Neural cell (in vitro differentiated cells): ENCODE results near the gene TMEM115. TPM values are rescaled to one million over a fixed set of nuclear protein-coding genes. Genes with fewer than 3 reads are reported as not detected.
A peak's percentile ranks its signal among the peaks of the same experiment; 100 is the strongest.

Experiments
- H2AFZ ChIP-seq: fragments of 200-600, 300-800 bp; sonication (generic), shearing (Covaris generic); 2 replicates; pipeline ENCODE4 v1.6.0; 2014; ENCODE audit warnings: low read depth, mild to moderate bottlenecking, antibody characterized with exemption, low read length, moderate library complexity
- H3F3A ChIP-seq: fragments of 200-600 bp; shearing (Covaris generic); 2 replicates; pipeline ENCODE4 v1.6.1; 2016; ENCODE audit warnings: mild to moderate bottlenecking, moderate library complexity, mixed read lengths, antibody characterized with exemption, low read length; ENCODE audit not compliant: insufficient read depth, poor library complexity, severe bottlenecking
- H3K27ac ChIP-seq: fragments of 200-600, 300-800 bp; sonication (generic), shearing (Covaris generic); 2 replicates; pipeline ENCODE4 v1.5.1; 2014; ENCODE audit warnings: mild to moderate bottlenecking, low read length, moderate library complexity
- H3K27me3 ChIP-seq: fragments of 300-800, 200-600 bp; sonication (generic), shearing (Covaris generic); 2 replicates; pipeline ENCODE4 v1.6.0; 2014; ENCODE audit warnings: mild to moderate bottlenecking, low read depth, low read length, moderate library complexity; ENCODE audit not compliant: insufficient read depth
- H3K36me3 ChIP-seq: fragments of 300-800, 200-600 bp; sonication (generic), shearing (Covaris generic); 2 replicates; pipeline ENCODE4 v1.5.1; 2014; ENCODE audit warnings: mild to moderate bottlenecking, antibody characterized with exemption, low read length, moderate library complexity; ENCODE audit not compliant: insufficient read depth
- H3K4me2 ChIP-seq: fragments of 300-800, 200-600 bp; sonication (generic), shearing (Covaris generic); 2 replicates; pipeline ENCODE4 v1.6.0; 2014; ENCODE audit warnings: mild to moderate bottlenecking, low read length
- H3K4me3 ChIP-seq: fragments of 300-800, 200-600 bp; sonication (generic), shearing (Covaris generic); 2 replicates; pipeline ENCODE4 v1.5.1; 2014; ENCODE audit warnings: mild to moderate bottlenecking, low read length, moderate library complexity
- H3K79me2 ChIP-seq: fragments of 200-600 bp; shearing (Covaris generic); replicated peaks from 2 replicates; pipeline ENCODE4 v1.6.0; 2014; ENCODE audit warnings: mild to moderate bottlenecking, low read length, moderate library complexity; ENCODE audit not compliant: insufficient read depth
- H3K9ac ChIP-seq: fragments of 300-800, 200-600 bp; sonication (generic), shearing (Covaris generic); 2 replicates; pipeline ENCODE4 v1.6.1; 2016; ENCODE audit warnings: mild to moderate bottlenecking, low read length, mixed read lengths
- H3K9me2 ChIP-seq: fragments of 200-600 bp; shearing (Covaris generic); 2 replicates; pipeline ENCODE4 v1.6.1; 2016; ENCODE audit warnings: mild to moderate bottlenecking, low read length, mixed read lengths; ENCODE audit not compliant: insufficient read depth
- H3K9me3 ChIP-seq: fragments of 200-600, 300-800 bp; sonication (generic), shearing (Covaris generic); 2 replicates; pipeline ENCODE4 v1.6.1; 2016; ENCODE audit warnings: mild to moderate bottlenecking, mixed run types, low read length, moderate library complexity, mixed read lengths
- H4K20me1 ChIP-seq: fragments of 200-600 bp; shearing (Covaris generic); 2 replicates; pipeline ENCODE4 v1.6.1; 2016; ENCODE audit warnings: mild to moderate bottlenecking, mixed run types; ENCODE audit not compliant: insufficient read depth
- CTCF ChIP-seq: fragments of 450-650 bp; IDR thresholded peaks from 2 replicates; pipeline ENCODE4 v1.5.1; 2014; ENCODE audit warnings: antibody characterized with exemption, mild to moderate bottlenecking, moderate library complexity; ENCODE audit not compliant: poor library complexity, severe bottlenecking
- EP300 ChIP-seq: fragments of 450-650 bp; conservative IDR thresholded peaks from 2 replicates; pipeline ENCODE4 v1.6.1; 2014; ENCODE audit warnings: antibody characterized with exemption, mild to moderate bottlenecking, moderate library complexity; ENCODE audit not compliant: poor library complexity, severe bottlenecking
- EZH2 ChIP-seq: fragments of 200-600, 300-800 bp; shearing (Covaris generic), sonication (generic); IDR thresholded peaks from 2 replicates; pipeline ENCODE4 v1.6.1; 2014; ENCODE audit warnings: antibody characterized with exemption, low read length, borderline replicate concordance, mild to moderate bottlenecking; ENCODE audit not compliant: insufficient read depth, poor library complexity, severe bottlenecking
- MXI1 ChIP-seq: fragments of 450-650 bp; conservative IDR thresholded peaks from 2 replicates; pipeline ENCODE4 v1.6.1; 2014; ENCODE audit warnings: antibody characterized with exemption, mild to moderate bottlenecking; ENCODE audit not compliant: poor library complexity, severe bottlenecking
- POLR2AphosphoS5 ChIP-seq: IDR thresholded peaks from 2 replicates; pipeline ENCODE4 v1.6.1; 2012
- RAD21 ChIP-seq: fragments of 450-650 bp; conservative IDR thresholded peaks from 2 replicates; pipeline ENCODE4 v1.6.1; 2014; ENCODE audit warnings: antibody characterized with exemption, mild to moderate bottlenecking, moderate library complexity
- REST ChIP-seq: IDR thresholded peaks from 2 replicates; pipeline ENCODE4 v1.6.1; 2012; ENCODE audit warnings: borderline replicate concordance
- SMC3 ChIP-seq: fragments of 450-650 bp; conservative IDR thresholded peaks from 2 replicates; pipeline ENCODE4 v1.6.1; 2014; ENCODE audit warnings: antibody characterized with exemption, mild to moderate bottlenecking, moderate library complexity; ENCODE audit not compliant: poor library complexity
- TAF1 ChIP-seq: IDR thresholded peaks from 2 replicates; pipeline ENCODE4 v1.6.1; 2012; ENCODE audit warnings: low read depth
- polyA plus RNA-seq: library from polyadenylated mRNA; depleted of rRNA; stranded (reverse); fragments of >200 nt; gene quantifications from 2 replicates; pipeline ENCODE4 v1.2.3, GENCODE V29; 2014

The TMEM115 gene
- polyA plus RNA-seq, 1 donor from 2014 or later, result 17.8 TPM

GRCh38 chr3:50337175-50337861 is 22.0 kb downstream of the TMEM115 start:
- Histone ChIP-seq H3F3A (no peaks in the 10 kb centered on the region), H3K9me2 (no peaks in the 10 kb centered on the region), H3K27ac (peak overlapping the region; percentile 95), H3K27me3 (peaks cover 27% of the 10 kb centered on the region), H3K36me3 (no peaks in the 10 kb centered on the region), H3K9ac (peak overlapping the region; percentile 96), H2AFZ (peak overlapping the region; percentile 84), H4K20me1 (no peaks in the 10 kb centered on the region), H3K4me3 (peak overlapping the region; percentile 95), H3K79me2 (peaks cover 24% of the 10 kb centered on the region), H3K9me3 (no peaks in the 10 kb centered on the region), H3K4me2 (peak overlapping the region; percentile 100)
- no peak for TF ChIP-seq EZH2
- peak; percentile 16 for TF ChIP-seq RAD21
- no peak for TF ChIP-seq SMC3
- TF ChIP-seq REST, result peak; percentile 19
- TF ChIP-seq MXI1, result peak; percentile 98
- TF ChIP-seq POLR2AphosphoS5, result peak; percentile 87
- no peak for TF ChIP-seq EP300
- no peak for TF ChIP-seq CTCF
- TF ChIP-seq TAF1, result peak; percentile 87

- H3K79me2 ChIP-seq, result peaks cover 24% of the 10 kb centered on the region
- peaks cover 21% of the 10 kb centered on the region for H3K27me3 ChIP-seq
- H2AFZ ChIP-seq, result peak overlapping the region; percentile 69
- H3K4me2 ChIP-seq, result peak overlapping the region; percentile 100
- peak overlapping the region; percentile 96 for H3K9ac ChIP-seq
- no peaks in the 10 kb centered on the region for H3K9me3 ChIP-seq
- peak overlapping the region; percentile 95 for H3K27ac ChIP-seq
- TF ChIP-seq POLR2AphosphoS5, result no peak
- no peak for TF ChIP-seq EP300
- no peak for TF ChIP-seq EZH2
- no peak for TF ChIP-seq TAF1
- TF ChIP-seq SMC3, result peak; percentile 28
- no peak for TF ChIP-seq MXI1
- no peak for TF ChIP-seq CTCF
- peak; percentile 18 for TF ChIP-seq REST
- H4K20me1 ChIP-seq, result no peaks in the 10 kb centered on the region
- no peaks in the 10 kb centered on the region for H3K9me2 ChIP-seq
- H3K4me3 ChIP-seq, result peak overlapping the region; percentile 95
- H3K36me3 ChIP-seq, result no peaks in the 10 kb centered on the region
- H3F3A ChIP-seq, result no peaks in the 10 kb centered on the region
These were observed 22.7 kb downstream of the TMEM115 start for GRCh38 chr3:50336452-50337174.
